Activated CD4-positive, alpha-beta T cell treated with anti-CD3 and anti-CD28 coated beads, Interleukin-2, Interleukin-4, amounts not matched to agents 100 ng/mL and 50 ng/mL, durations not matched to agents 16 hours and 8 hours (primary cell): ENCODE results near the gene PDGFB.
A peak's percentile ranks its signal among the peaks of the same experiment; 100 is the strongest.

Source experiments
- DNase-seq: peaks from one replicate; pipeline ENCODE4 v3.0.0-alpha.2; 2020; ENCODE audit warnings: low spot score

Gene PDGFB

GRCh38 chr22:39239561-39240423 lies 5.0 kb downstream of the PDGFB start:
- no peak for DNase-seq

DNA sequence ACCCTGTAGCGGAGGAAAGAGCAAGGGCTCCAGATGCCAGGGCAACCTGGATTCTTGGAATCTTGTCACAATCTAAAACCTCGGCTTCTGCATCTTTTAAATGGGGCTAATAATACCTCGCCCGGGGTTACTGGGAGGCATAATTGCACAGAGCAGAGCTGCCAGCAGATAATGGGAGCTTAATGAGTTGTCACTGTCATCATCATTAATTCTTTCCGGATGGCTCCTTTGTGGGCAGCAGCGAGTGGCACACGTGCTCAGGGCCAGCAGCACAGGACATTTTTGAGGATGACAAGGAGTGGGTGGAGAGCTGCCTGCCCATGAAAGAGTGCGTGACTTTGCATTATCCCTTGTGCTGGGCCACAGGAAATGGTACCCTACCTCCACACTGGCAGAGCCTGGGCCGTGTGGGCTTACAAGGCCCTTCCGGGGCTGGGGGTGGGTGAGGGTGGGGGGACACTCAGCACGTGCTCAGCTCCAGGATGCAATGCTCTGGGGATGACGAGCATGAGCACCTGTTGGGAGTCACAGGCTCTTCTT lies 5.7 kb downstream of the PDGFB start:
- no peak for DNase-seq

DNA sequence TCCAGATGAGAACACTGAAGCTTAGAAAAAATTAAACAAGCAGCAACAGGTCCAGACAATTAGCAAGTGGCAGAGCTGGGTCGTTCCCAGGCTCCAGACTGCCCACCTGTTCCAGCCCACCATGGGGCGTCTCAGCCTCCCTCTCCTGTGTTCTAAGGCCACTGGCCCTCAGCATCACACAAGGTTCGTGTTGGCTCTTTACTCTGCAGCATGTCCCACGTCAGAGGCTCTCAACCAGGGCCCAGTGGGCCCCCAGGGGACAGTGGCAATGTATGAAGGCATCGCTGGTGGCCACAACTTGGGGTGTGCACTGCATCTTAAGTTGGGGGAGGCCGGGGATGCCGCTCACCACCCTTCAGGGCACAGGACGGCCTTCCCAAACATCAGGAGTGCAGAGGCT lies 6.2 kb downstream of the PDGFB start:
- DNase-seq = no peak

DNA sequence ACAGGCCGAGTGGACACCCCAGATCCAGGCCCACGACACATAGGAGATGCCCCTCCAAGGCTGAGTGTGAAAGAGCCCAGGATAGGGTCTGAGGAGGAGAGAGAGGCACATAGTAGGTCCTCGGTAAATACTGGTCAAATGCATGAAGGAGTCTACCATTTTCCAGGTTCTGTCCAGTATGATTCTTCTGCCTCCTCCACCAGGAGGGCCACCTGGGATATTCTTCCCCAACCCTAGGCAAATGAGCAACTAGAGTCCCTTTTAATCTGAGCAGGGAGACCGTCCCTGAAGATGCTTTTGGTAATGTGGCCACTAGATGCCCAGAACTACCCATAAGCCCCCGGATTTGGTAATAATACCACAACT lies 6.7 kb downstream of the PDGFB start:
- DNase-seq = no peak

GRCh38 chr22:39237318-39238100 lies 7.3 kb downstream of the PDGFB start:
- no peak for DNase-seq

GRCh38 chr22:39236321-39237317 lies 8.2 kb downstream of the PDGFB start:
- peak; percentile 53 for DNase-seq

- no peak for DNase-seq
Observed at GRCh38 chr22:39234867-39235687, 9.7 kb downstream of the PDGFB start.

- no peak for DNase-seq
Observed at GRCh38 chr22:39234472-39234787, 10.4 kb downstream of the PDGFB start.

GRCh38 chr22:39233710-39234471 lies 10.9 kb downstream of the PDGFB start:
- no peak for DNase-seq

GRCh38 chr22:39232806-39233709 lies 11.7 kb downstream of the PDGFB start:
- DNase-seq = no peak

GRCh38 chr22:39232246-39232645 lies 12.5 kb downstream of the PDGFB start:
- DNase-seq = no peak

GRCh38 chr22:39231197-39231950 lies 13.4 kb downstream of the PDGFB start:
- DNase-seq = no peak

DNA sequence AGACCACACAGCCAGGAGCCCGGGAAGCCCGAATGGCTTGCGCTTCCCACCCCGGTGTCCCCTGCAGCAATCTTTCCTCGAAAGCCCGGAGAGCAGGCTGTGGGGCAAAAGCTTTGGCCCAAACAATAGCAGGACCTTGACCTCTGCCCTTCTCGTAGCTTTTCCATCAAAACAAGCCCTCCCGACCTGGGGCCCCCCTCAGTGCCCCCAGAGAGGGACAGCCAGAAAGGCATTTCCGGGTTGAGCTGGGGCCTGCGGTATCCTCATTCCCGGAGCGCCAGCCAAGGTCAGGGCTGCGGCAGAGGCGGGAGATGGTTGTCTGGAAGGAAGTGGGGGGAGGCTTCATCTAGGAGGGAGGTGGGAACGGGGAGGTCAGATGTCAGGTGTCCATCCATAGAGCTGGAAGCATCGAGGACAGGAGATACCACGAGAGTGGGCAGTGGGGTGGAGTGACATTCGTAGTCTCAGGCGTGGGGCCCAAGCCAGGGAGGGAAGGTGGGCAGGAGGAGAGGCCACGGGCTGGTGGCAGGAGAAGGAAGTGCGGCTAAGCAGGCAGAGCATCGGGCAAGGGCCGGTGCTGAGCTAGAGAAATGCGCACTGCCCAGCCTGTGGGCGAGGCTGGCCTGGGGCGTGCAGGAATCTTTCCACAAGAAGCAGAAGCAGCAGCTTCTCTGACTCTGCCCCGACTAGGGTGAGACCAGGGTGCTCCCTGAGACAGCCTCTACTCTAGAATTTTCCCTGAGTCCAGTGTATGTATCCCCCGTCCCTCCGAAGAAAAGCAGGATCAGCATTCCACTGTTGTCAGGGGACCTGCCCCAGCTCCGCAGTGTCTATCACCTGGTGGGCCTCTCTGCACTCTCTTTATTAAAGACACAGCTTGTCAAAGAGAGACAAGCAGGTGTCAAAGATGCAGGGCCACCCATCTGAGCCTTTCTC lies 14.3 kb downstream of the PDGFB start:
- DNase-seq = no peak

GRCh38 chr22:39229688-39230260 lies 15.0 kb downstream of the PDGFB start:
- no peak for DNase-seq

DNA sequence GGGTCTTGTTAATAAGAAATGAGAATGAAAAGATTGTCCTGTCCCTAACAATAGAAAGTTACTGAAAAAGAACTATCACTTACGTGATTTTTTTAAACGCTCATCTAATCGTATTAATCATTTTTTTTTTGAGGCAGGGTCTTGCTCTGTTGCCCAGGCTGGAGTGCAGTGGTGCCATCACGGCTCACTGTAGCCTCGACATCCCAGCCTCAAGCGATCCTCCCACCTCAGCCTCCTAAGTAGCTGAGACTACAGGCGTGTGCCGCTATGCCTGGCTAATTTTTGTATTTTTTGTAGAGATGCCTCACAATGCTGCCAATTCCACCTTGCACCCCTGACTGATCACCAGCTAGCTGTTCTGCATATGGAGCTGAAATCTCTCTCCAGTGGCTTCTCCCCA lies 15.7 kb downstream of the PDGFB start:
- no peak for DNase-seq

DNA sequence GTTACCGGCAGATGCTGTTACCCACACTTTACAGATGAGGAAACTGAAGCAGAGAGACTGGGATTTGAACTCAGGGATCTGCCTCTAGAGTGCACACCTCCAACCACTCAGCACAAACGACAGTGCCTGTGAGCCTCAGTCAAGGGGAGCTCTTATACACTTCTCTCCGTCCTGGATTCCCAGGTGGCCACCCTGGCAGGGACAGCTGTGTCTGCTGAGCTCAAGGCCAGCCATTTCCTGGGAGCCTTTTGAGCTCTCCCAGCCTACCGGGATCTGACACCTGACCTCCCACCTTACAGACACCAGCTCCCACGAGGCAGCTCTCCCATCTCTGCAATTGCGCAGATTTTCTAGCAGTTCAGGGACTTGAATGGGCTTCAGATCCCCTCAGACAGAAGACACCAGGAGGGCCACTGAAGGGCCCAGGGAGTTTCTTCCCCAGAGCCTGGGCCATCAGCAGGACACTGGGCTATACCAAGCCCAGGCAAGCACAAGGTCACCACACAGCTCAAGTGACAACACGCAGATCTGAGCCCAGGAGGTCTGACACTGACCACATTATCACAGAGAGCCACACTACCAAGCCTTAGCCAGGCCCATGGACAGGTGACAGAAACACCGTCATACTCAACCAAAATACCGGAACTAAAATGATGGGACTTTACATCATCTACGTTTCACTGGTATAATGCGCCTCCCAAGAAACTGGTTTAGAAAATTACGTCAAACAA lies 17.1 kb downstream of the PDGFB start:
- DNase-seq = no peak
